ENCODE data around the gene NRARP.

NRARP gene

GRCh38 chr9:137280474-137281344 lies 21.4 kb downstream of the NRARP start:
- Histone ChIP-seq H3K4me3 (ENCODE audit: low read depth, low read length) (no peak overlapping the region), H3K36me3 (ENCODE audit: control insufficient read depth in 2 of 2, insufficient read depth in 1 of 2, low read length in 2 of 2) (peaks cover 0 to 7% of the 10 kb centered on the region in 2 experiments; a peak in 1 of 3 replicates), H3K4me1 (ENCODE audit: control insufficient read depth, insufficient read depth, low read length) (0 out of 2 replicates have a peak, but pooled peaks cover 4% of the 10 kb centered on the region), H3K27ac (ENCODE audit: extremely low read depth, low read depth, low read length) (no peak overlapping the region), H3K9me3 (ENCODE audit: control insufficient read depth, insufficient read depth, low read depth, low read length) (no peaks in the 10 kb centered on the region)
- POLR2A ChIA-PET = no interaction called here
- no peak for TF ChIP-seq ZNF114 (tag by site-specific recombination; IDR thresholded peaks at IDR 0.05)
- TF ChIP-seq, protein P1, sequence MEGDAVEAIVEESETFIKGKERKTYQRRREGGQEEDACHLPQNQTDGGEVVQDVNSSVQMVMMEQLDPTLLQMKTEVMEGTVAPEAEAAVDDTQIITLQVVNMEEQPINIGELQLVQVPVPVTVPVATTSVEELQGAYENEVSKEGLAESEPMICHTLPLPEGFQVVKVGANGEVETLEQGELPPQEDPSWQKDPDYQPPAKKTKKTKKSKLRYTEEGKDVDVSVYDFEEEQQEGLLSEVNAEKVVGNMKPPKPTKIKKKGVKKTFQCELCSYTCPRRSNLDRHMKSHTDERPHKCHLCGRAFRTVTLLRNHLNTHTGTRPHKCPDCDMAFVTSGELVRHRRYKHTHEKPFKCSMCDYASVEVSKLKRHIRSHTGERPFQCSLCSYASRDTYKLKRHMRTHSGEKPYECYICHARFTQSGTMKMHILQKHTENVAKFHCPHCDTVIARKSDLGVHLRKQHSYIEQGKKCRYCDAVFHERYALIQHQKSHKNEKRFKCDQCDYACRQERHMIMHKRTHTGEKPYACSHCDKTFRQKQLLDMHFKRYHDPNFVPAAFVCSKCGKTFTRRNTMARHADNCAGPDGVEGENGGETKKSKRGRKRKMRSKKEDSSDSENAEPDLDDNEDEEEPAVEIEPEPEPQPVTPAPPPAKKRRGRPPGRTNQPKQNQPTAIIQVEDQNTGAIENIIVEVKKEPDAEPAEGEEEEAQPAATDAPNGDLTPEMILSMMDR (tag by site-specific recombination; IDR thresholded peaks at IDR 0.05) = no peak
- TF ChIP-seq ZNF2 (tag by site-specific recombination; IDR thresholded peaks at IDR 0.05) = no peak
- TF ChIP-seq ZNF324 (tag by site-specific recombination; IDR thresholded peaks at IDR 0.05) = no peak
- no peak for TF ChIP-seq ZNF426 (tag by site-specific recombination; IDR thresholded peaks at IDR 0.05)
- TF ChIP-seq REST (tag by site-specific recombination; IDR thresholded peaks at IDR 0.05) = no peak
- no peak for TF ChIP-seq ZBTB21 (tag by site-specific recombination; IDR thresholded peaks at IDR 0.05)
- no peak for TF ChIP-seq SCRT1 (tag by site-specific recombination; IDR thresholded peaks at IDR 0.05; ENCODE audit: borderline replicate concordance)
- CTCF ChIA-PET = interaction anchor here (0.6 to 1.4 kb wide), 2 partner anchors 44 to 51 kb away, joined by 3 to 5 read pairs; no protein-coding TSS in a partner anchor

GRCh38 chr9:137279741-137280473 lies 22.2 kb downstream of the NRARP start:
- ChIA-PET CTCF (interaction anchor here (0.6 to 1.4 kb wide), 2 partner anchors 43 to 50 kb away, joined by 3 to 5 read pairs; no protein-coding TSS in a partner anchor), POLR2A (interaction anchor here (0.7 kb wide), 2 partner anchors 13 to 15 kb away, joined by 3 read pairs; no protein-coding TSS in a partner anchor)
- Histone ChIP-seq H3K4me3 (ENCODE audit: low read depth, low read length) (no peak overlapping the region), H3K36me3 (ENCODE audit: control insufficient read depth in 2 of 2, insufficient read depth in 1 of 2, low read length in 2 of 2) (peaks cover 0 to 7% of the 10 kb centered on the region in 2 experiments; a peak in 1 of 3 replicates), H3K4me1 (ENCODE audit: control insufficient read depth, insufficient read depth, low read length) (0 out of 2 replicates have a peak, but pooled peaks cover 4% of the 10 kb centered on the region), H3K9me3 (ENCODE audit: control insufficient read depth, insufficient read depth, low read depth, low read length) (no peaks in the 10 kb centered on the region), H3K27ac (ENCODE audit: extremely low read depth, low read depth, low read length) (no peak overlapping the region)
- TF ChIP-seq ZNF600 (tag by site-specific recombination; IDR thresholded peaks at IDR 0.05) = 0 out of 2 replicates have a peak, but pooled peaks have one; percentile 51
- TF ChIP-seq, protein P2, sequence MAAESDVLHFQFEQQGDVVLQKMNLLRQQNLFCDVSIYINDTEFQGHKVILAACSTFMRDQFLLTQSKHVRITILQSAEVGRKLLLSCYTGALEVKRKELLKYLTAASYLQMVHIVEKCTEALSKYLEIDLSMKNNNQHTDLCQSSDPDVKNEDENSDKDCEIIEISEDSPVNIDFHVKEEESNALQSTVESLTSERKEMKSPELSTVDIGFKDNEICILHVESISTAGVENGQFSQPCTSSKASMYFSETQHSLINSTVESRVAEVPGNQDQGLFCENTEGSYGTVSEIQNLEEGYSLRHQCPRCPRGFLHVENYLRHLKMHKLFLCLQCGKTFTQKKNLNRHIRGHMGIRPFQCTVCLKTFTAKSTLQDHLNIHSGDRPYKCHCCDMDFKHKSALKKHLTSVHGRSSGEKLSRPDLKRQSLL (tag by site-specific recombination; IDR thresholded peaks at IDR 0.05) = no peak
